ENCODE data around the gene LAMA1.

- TF ChIP-seq POLR2AphosphoS5 (IDR thresholded peaks at IDR 0.05): no peak
- no peak for TF ChIP-seq CTCF (IDR thresholded peaks at IDR 0.05)
These were observed 174.9 kb downstream of the LAMA1 start for GRCh38 chr18:6942742-6943141.
